Esophagus squamous epithelium (tissue), 5 donors: Measurements from ENCODE around the gene ALPL. TPM values are rescaled to one million over a fixed set of nuclear protein-coding genes. Genes with fewer than 3 reads are reported as not detected.
A peak's percentile ranks its signal among the peaks of the same experiment; 100 is the strongest.

Experiments used
- DNase-seq: peaks from one replicate; lab custom pipeline; 2025; lab: John Stamatoyannopoulos, UW
- H3K27ac ChIP-seq, 4 donors: fragments of 200-600 bp; sonication (generic); one replicate each; pipeline ENCODE4 v1.5.1; 2016 to 2019; ENCODE audit warnings: mild to moderate bottlenecking in 1 of 4
- H3K27me3 ChIP-seq, 4 donors: fragments of 200-600 bp; sonication (generic); 1 replicate in 3 of 4; 2 replicates in 1 of 4; pipeline versions ENCODE4 v1.5.1 to v1.6.0; 2017 to 2021; ENCODE audit warnings: antibody characterized with exemption in 1 of 4
- H3K36me3 ChIP-seq, 3 donors: fragments of 200-600 bp; sonication (generic); one replicate each; pipeline ENCODE4 v1.5.1; 2016 to 2019
- H3K4me1 ChIP-seq, 3 donors: fragments of 200-600 bp; sonication (generic); one replicate each; pipeline ENCODE4 v1.5.1; 2017 to 2019
- H3K4me3 ChIP-seq, 4 donors: fragments of 200-600 bp; sonication (generic); 1 replicate in 3 of 4; 2 replicates in 1 of 4; pipeline ENCODE4 v1.5.1; 2016 to 2019; ENCODE audit warnings: mild to moderate bottlenecking in 2 of 4, moderate library complexity in 1 of 4
- H3K9me3 ChIP-seq, 3 donors: fragments of 200-600 bp; sonication (generic); one replicate each; pipeline ENCODE4 v1.5.1; 2016 to 2019
- CTCF ChIP-seq, 6 experiments: fragments of 450-650 bp in 4 of 6; fragments of 200-600 bp in 2 of 6; sonication (generic) in 2 of 6; IDR thresholded peaks; one replicate each; pipeline ENCODE4 v1.5.1; 2016 to 2019; ENCODE audit warnings: antibody characterized with exemption in 6 of 6, mild to moderate bottlenecking in 4 of 6, moderate library complexity in 4 of 6
- POLR2A ChIP-seq, 4 donors: fragments of 450-650 bp; IDR thresholded peaks; one replicate each; pipeline ENCODE4 v1.6.1; 2017; ENCODE audit warnings: antibody characterized with exemption in 4 of 4, mild to moderate bottlenecking in 4 of 4, moderate library complexity in 3 of 4
- WGBS, 2 donors: methylation state at CpG; one replicate each; pipeline ENCODE4 v1.1.5; 2018; 5-methylcytosine and 5-hydroxymethylcytosine counted together
- intact Hi-C: fragments of 100-400 bp; cut with DNase I; formaldehyde crosslinking; loops from one replicate; pipeline ENCODE4 v1.15.0; 2022
- total RNA-seq, 4 donors: library from RNA; depleted of rRNA; stranded (reverse); fragments of >200 nt; gene quantifications; one replicate each; pipeline ENCODE4 v1.1.0, GENCODE V29; 2016
- donor health status: DM: yes; HTN: yes; CAD: no.

Gene ALPL
- total RNA-seq, 4 donors from 2014 or later: 3.2 to 6.4 (median 4.7) TPM

- intact Hi-C loops: no loop called here
- no peaks in the 10 kb centered on the region for H3K36me3 ChIP-seq
- no peaks in the 10 kb centered on the region for H3K9me3 ChIP-seq
- H3K27ac ChIP-seq: no peak overlapping the region
- peaks cover 0 to 40% (median 0%) of the 10 kb centered on the region in 4 donors for H3K27me3 ChIP-seq
- peaks cover 0 to 10% (median 0%) of the 10 kb centered on the region in 3 donors for H3K4me1 ChIP-seq
- WGBS, 2 donors: 83 to 100% methylated on average over 3 to 5 of the region's 5 CpGs
- TF ChIP-seq CTCF (IDR thresholded peaks at IDR 0.05) (no peak), POLR2A (IDR thresholded peaks at IDR 0.05) (no peak)
- no peak for DNase-seq
- H3K4me3 ChIP-seq: no peak overlapping the region
Observed at GRCh38 chr1:21531241-21531640, 22.0 kb downstream of the ALPL start.

- peaks cover 0 to 45% (median 0%) of the 10 kb centered on the region in 4 donors for H3K27me3 ChIP-seq
- WGBS, 2 donors: 27 to 67% methylated on average over 3 of the region's 3 CpGs
- no peak overlapping the region for H3K4me3 ChIP-seq
- H3K4me1 ChIP-seq: peaks cover 0 to 14% (median 0%) of the 10 kb centered on the region in 3 donors
- intact Hi-C loops: no loop called here
- TF ChIP-seq POLR2A (IDR thresholded peaks at IDR 0.05) (no peak), CTCF (IDR thresholded peaks at IDR 0.05) (no peak)
- no peak for DNase-seq
- H3K27ac ChIP-seq: no peak overlapping the region
- no peaks in the 10 kb centered on the region for H3K36me3 ChIP-seq
- H3K9me3 ChIP-seq: no peaks in the 10 kb centered on the region
Observed at GRCh38 chr1:21532496-21532895, 23.3 kb downstream of the ALPL start.

- Histone ChIP-seq H3K9me3 (no peaks in the 10 kb centered on the region), H3K4me1 (peaks cover 0 to 18% (median 0%) of the 10 kb centered on the region in 3 donors), H3K27me3 (peaks cover 0 to 48% (median 0%) of the 10 kb centered on the region in 4 donors), H3K27ac (no peak overlapping the region), H3K4me3 (no peak overlapping the region), H3K36me3 (no peaks in the 10 kb centered on the region)
- 82 to 86% methylated on average over 4 of the region's 4 CpGs for WGBS, 2 donors
- DNase-seq: no peak
- TF ChIP-seq POLR2A (IDR thresholded peaks at IDR 0.05) (no peak), CTCF (IDR thresholded peaks at IDR 0.05) (no peak)
- intact Hi-C loops: no loop called here
Observed at GRCh38 chr1:21532992-21533534, 23.8 kb downstream of the ALPL start.

- no peaks in the 10 kb centered on the region for H3K36me3 ChIP-seq
- no peak overlapping the region for H3K27ac ChIP-seq
- no peak for DNase-seq
- intact Hi-C loops: no loop called here
- TF ChIP-seq CTCF (IDR thresholded peaks at IDR 0.05) (no peak), POLR2A (IDR thresholded peaks at IDR 0.05) (no peak)
- 80 to 89% methylated on average over 5 of the region's 5 CpGs for WGBS, 2 donors
- H3K9me3 ChIP-seq: no peaks in the 10 kb centered on the region
- H3K27me3 ChIP-seq: peaks cover 0 to 54% (median 0%) of the 10 kb centered on the region in 4 donors
- H3K4me3 ChIP-seq: no peak overlapping the region
- peaks cover 0 to 24% (median 0%) of the 10 kb centered on the region in 3 donors for H3K4me1 ChIP-seq
Observed at GRCh38 chr1:21534146-21534545, 24.9 kb downstream of the ALPL start.

GRCh38 chr1:21534674-21535378 lies 25.6 kb downstream of the ALPL start:
- intact Hi-C loops: no loop called here
- peaks cover 0 to 26% (median 0%) of the 10 kb centered on the region in 3 donors for H3K4me1 ChIP-seq
- TF ChIP-seq CTCF (IDR thresholded peaks at IDR 0.05): peak in 5 of 6 experiments; percentile 30 to 66 (median 45)
- TF ChIP-seq POLR2A (IDR thresholded peaks at IDR 0.05): no peak
- WGBS, 2 donors: 43 to 44% methylated on average over 8 to 10 of the region's 11 CpGs
- H3K27me3 ChIP-seq: peaks cover 0 to 53% (median 0%) of the 10 kb centered on the region in 4 donors
- H3K36me3 ChIP-seq: no peaks in the 10 kb centered on the region
- DNase-seq: no peak
- no peak overlapping the region for H3K4me3 ChIP-seq
- H3K9me3 ChIP-seq: no peaks in the 10 kb centered on the region
- H3K27ac ChIP-seq: no peak overlapping the region
